ENCODE measurements around the gene ALG14. TPM values are rescaled to one million over a fixed set of nuclear protein-coding genes. Genes with fewer than 3 reads are reported as not detected.

Gene ALG14
- polyA plus RNA-seq, 2 donors, result 0.88 to 1.3 TPM

- Histone ChIP-seq H3K4me3 (ENCODE audit: low read depth in 1 of 2, low read length in 2 of 2) (no peak overlapping the region), H3K27me3 (ENCODE audit: control insufficient read depth in 1 of 2, insufficient read depth in 2 of 2, low read length in 2 of 2) (no peaks in the 10 kb centered on the region), H3K27ac (ENCODE audit: low read depth in 2 of 2, low read length in 1 of 2) (no peak overlapping the region), H3K9me3 (ENCODE audit: control insufficient read depth in 2 of 2, insufficient read depth in 1 of 2, low read depth in 1 of 2, low read length in 1 of 2) (no peaks in the 10 kb centered on the region), H3K36me3 (ENCODE audit: control insufficient read depth in 2 of 2, insufficient read depth in 2 of 2, low read length in 1 of 2) (no peaks in the 10 kb centered on the region), H3K4me1 (ENCODE audit: control insufficient read depth in 2 of 2, insufficient read depth in 2 of 2, low read length in 1 of 2) (no peaks in the 10 kb centered on the region)
- 75 to 78% methylated on average over 2 of the region's 2 CpGs for WGBS, 2 donors
Measured at GRCh38 chr1:94934551-94934950, 138.2 kb downstream of the ALG14 start.

DNA sequence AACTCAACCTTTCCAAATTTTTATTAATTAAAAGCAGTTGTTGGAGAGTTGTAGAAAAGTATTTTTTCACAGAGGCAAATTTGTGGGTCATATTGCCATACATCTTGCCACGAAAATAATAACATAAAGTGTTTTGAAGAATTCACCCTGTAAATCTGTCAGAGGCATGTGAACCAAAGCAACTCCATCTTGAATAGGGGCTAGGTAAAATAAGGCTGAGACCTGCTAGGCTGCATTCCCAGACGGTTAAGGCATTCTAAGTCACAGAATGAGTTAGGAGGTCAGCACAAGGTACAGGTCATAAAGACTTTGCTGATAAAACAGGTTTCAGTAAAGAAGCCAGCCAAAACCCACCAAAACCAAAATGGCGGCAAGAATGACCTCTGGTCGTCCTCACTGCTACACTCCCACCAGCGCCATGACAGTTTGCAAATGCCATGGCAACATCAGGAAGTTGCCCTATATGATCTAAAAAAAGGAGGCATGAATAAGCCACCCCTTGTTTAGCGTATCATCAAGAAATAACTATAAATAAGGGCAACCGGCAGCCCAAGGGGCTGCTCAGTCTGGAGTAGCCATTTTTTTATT is 141.4 kb downstream of the ALG14 start:
- H3K9me3 ChIP-seq (ENCODE audit: control insufficient read depth in 2 of 2, insufficient read depth in 1 of 2, low read depth in 1 of 2, low read length in 1 of 2), result no peaks in the 10 kb centered on the region
- no peaks in the 10 kb centered on the region for H3K36me3 ChIP-seq (ENCODE audit: control insufficient read depth in 2 of 2, insufficient read depth in 2 of 2, low read length in 1 of 2)
- H3K4me3 ChIP-seq (ENCODE audit: low read depth in 1 of 2, low read length in 2 of 2), result no peak overlapping the region
- WGBS, 2 donors, result 96 to 98% methylated on average over 7 of the region's 7 CpGs
- H3K4me1 ChIP-seq (ENCODE audit: control insufficient read depth in 2 of 2, insufficient read depth in 2 of 2, low read length in 1 of 2), result no peaks in the 10 kb centered on the region
- H3K27me3 ChIP-seq (ENCODE audit: control insufficient read depth in 1 of 2, insufficient read depth in 2 of 2, low read length in 2 of 2), result no peaks in the 10 kb centered on the region
- no peak overlapping the region for H3K27ac ChIP-seq (ENCODE audit: low read depth in 2 of 2, low read length in 1 of 2)

- WGBS, 2 donors, result 69 to 75% methylated on average over 11 of the region's 11 CpGs
- Histone ChIP-seq H3K27ac (ENCODE audit: low read depth in 2 of 2, low read length in 1 of 2) (no peak overlapping the region), H3K9me3 (ENCODE audit: control insufficient read depth in 2 of 2, insufficient read depth in 1 of 2, low read depth in 1 of 2, low read length in 1 of 2) (no peaks in the 10 kb centered on the region), H3K4me1 (ENCODE audit: control insufficient read depth in 2 of 2, insufficient read depth in 2 of 2, low read length in 1 of 2) (no peaks in the 10 kb centered on the region), H3K27me3 (ENCODE audit: control insufficient read depth in 1 of 2, insufficient read depth in 2 of 2, low read length in 2 of 2) (no peaks in the 10 kb centered on the region), H3K36me3 (ENCODE audit: control insufficient read depth in 2 of 2, insufficient read depth in 2 of 2, low read length in 1 of 2) (no peaks in the 10 kb centered on the region), H3K4me3 (ENCODE audit: low read depth in 1 of 2, low read length in 2 of 2) (no peak overlapping the region)
Measured at GRCh38 chr1:94929351-94930217, 143.2 kb downstream of the ALG14 start.

- no peaks in the 10 kb centered on the region for H3K27me3 ChIP-seq (ENCODE audit: control insufficient read depth in 1 of 2, insufficient read depth in 2 of 2, low read length in 2 of 2)
- peaks cover 0 to 2% of the 10 kb centered on the region in 2 donors for H3K4me1 ChIP-seq (ENCODE audit: control insufficient read depth in 2 of 2, insufficient read depth in 2 of 2, low read length in 1 of 2)
- 65 to 67% methylated on average over 7 of the region's 7 CpGs for WGBS, 2 donors
- no peaks in the 10 kb centered on the region for H3K9me3 ChIP-seq (ENCODE audit: control insufficient read depth in 2 of 2, insufficient read depth in 1 of 2, low read depth in 1 of 2, low read length in 1 of 2)
- H3K36me3 ChIP-seq (ENCODE audit: control insufficient read depth in 2 of 2, insufficient read depth in 2 of 2, low read length in 1 of 2), result no peaks in the 10 kb centered on the region
- no peak overlapping the region for H3K4me3 ChIP-seq (ENCODE audit: low read depth in 1 of 2, low read length in 2 of 2)
- peak overlapping the region; percentile 88 to 89 for H3K27ac ChIP-seq (ENCODE audit: low read depth in 2 of 2, low read length in 1 of 2)
Measured at GRCh38 chr1:94928293-94928939, 144.3 kb downstream of the ALG14 start.

GRCh38 chr1:94927405-94928175 is 145.2 kb downstream of the ALG14 start:
- Histone ChIP-seq H3K9me3 (ENCODE audit: control insufficient read depth in 2 of 2, insufficient read depth in 1 of 2, low read depth in 1 of 2, low read length in 1 of 2) (no peaks in the 10 kb centered on the region), H3K27me3 (ENCODE audit: control insufficient read depth in 1 of 2, insufficient read depth in 2 of 2, low read length in 2 of 2) (no peaks in the 10 kb centered on the region), H3K4me3 (ENCODE audit: low read depth in 1 of 2, low read length in 2 of 2) (peak overlapping the region; percentile 75 to 82), H3K36me3 (ENCODE audit: control insufficient read depth in 2 of 2, insufficient read depth in 2 of 2, low read length in 1 of 2) (no peaks in the 10 kb centered on the region), H3K4me1 (ENCODE audit: control insufficient read depth in 2 of 2, insufficient read depth in 2 of 2, low read length in 1 of 2) (peaks cover 0 to 2% of the 10 kb centered on the region in 2 donors), H3K27ac (ENCODE audit: low read depth in 2 of 2, low read length in 1 of 2) (peak overlapping the region; percentile 88 to 89)
- WGBS, 2 donors, result 17 to 21% methylated on average over 29 to 40 of the region's 40 CpGs

DNA sequence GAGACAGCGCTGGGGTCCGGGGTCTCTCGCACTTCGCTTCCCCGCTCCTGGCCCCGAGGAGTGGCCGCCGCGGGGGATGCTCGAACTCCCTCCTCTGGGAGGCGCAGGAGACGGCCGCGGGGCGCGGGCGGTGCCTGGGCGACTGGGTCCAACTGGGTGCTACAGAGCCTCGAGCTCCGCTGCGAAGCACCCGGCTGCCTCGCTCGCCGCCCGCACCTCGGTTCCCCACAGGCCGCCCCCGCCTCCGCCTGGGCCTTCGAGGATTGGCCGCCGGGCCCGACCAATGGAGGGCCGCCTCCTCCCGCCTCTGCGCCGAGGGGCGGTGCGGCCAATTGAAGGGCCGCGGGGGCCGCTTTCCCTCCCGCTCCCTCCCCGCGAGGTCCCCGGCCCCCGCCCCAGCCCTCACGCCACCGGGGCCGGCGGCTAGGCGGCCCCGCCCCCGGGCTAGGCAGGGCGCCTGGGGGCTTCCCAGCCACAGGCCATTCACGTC is 145.8 kb downstream of the ALG14 start, which contains the start of gene CNN3:
TSS of gene CNN3 (minus strand) at position 196 of the 490 bp plus-strand sequence. CDS start 216 bp downstream, outside the sequence.
- H3K4me1 ChIP-seq (ENCODE audit: control insufficient read depth in 2 of 2, insufficient read depth in 2 of 2, low read length in 1 of 2), result peaks cover 0 to 2% of the 10 kb centered on the region in 2 donors
- peak within 1 kb of the TSS; percentile 93 to 95 for H3K27ac ChIP-seq (ENCODE audit: low read depth in 2 of 2, low read length in 1 of 2)
- H3K9me3 ChIP-seq (ENCODE audit: control insufficient read depth in 2 of 2, insufficient read depth in 1 of 2, low read depth in 1 of 2, low read length in 1 of 2), result no peaks in the 10 kb centered on the region
- H3K27me3 ChIP-seq (ENCODE audit: control insufficient read depth in 1 of 2, insufficient read depth in 2 of 2, low read length in 2 of 2), result no peaks in the 10 kb centered on the region
- WGBS, 2 donors, result 0 to 2% methylated on average over 29 to 57 of the region's 57 CpGs
- no peaks in the 10 kb centered on the region for H3K36me3 ChIP-seq (ENCODE audit: control insufficient read depth in 2 of 2, insufficient read depth in 2 of 2, low read length in 1 of 2)
- H3K4me3 ChIP-seq (ENCODE audit: low read depth in 1 of 2, low read length in 2 of 2), result peak within 1 kb of the TSS; percentile 75 to 82

DNA sequence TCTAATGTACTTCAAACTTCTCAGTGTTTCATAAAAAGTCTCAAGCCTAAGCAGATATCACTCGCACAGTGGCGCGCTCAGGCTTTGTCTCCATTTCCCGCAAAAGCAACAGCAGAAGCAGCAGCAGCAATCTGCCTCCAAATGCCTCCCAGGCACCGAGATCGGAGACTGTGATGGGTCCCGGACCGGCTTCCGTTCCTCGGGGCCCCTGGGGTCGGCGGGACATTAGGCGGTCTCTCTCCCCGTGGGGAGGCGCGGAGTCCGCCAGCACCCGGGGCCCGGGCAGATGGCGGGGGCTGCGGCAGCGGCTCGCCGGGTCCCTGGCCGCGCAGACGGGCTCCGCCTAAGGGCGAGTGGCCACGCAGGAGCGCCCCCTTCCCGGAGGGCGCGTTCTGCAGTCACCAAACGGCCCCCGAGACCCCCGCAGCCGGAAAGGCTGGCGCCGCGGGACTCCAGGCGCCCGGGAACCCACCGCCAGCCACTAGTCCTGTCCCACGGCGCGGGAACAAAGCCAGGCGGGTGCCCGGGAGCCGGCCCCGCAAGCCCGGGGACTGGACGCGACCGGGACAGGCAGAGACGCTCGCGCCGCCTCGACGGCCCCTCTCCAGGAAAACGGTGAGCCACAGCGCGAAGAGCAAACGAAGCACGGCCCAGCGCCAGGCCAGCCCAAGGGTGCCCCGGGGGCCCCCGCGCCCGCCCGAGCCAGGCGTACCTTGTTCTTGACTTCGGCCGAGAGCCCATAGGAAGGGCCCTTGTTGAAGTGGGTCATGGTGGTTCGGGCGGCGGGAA is 146.4 kb downstream of the ALG14 start:
- no peaks in the 10 kb centered on the region for H3K36me3 ChIP-seq (ENCODE audit: control insufficient read depth in 2 of 2, insufficient read depth in 2 of 2, low read length in 1 of 2)
- H3K4me1 ChIP-seq (ENCODE audit: control insufficient read depth in 2 of 2, insufficient read depth in 2 of 2, low read length in 1 of 2), result peaks cover 0 to 2% of the 10 kb centered on the region in 2 donors
- H3K9me3 ChIP-seq (ENCODE audit: control insufficient read depth in 2 of 2, insufficient read depth in 1 of 2, low read depth in 1 of 2, low read length in 1 of 2), result no peaks in the 10 kb centered on the region
- WGBS, 2 donors, result 1% methylated on average over 71 to 78 of the region's 78 CpGs
- peak overlapping the region; percentile 93 to 95 for H3K27ac ChIP-seq (ENCODE audit: low read depth in 2 of 2, low read length in 1 of 2)
- H3K27me3 ChIP-seq (ENCODE audit: control insufficient read depth in 1 of 2, insufficient read depth in 2 of 2, low read length in 2 of 2), result no peaks in the 10 kb centered on the region
- H3K4me3 ChIP-seq (ENCODE audit: low read depth in 1 of 2, low read length in 2 of 2), result peak overlapping the region; percentile 75 to 82

DNA sequence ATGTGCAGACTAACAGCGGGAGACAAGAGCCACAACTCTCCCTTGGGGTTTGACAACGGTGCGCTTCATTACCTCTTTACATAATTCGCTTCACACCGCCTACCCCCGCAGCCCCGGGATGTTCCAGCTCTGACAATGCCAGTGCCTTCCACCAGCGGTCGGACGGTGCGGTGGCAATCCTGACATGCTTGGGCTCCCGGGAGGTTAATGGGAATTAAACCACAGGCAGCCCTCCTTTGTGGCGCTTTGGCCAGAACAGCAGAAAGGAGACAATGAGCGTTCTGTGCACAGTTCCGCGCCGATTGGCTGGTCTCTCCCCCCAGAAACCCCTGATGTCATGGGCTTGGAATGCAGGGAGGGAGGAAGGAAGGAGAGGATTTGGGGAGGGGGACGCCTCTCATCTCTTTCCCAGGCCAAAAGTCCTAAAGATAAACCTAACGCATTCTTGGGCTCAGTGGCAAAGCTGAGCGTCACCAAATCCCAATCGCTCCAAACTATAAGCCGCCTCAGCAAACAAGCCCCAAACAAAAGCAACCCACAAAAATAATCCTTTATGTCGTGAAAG is 147.1 kb downstream of the ALG14 start:
- peaks cover 0 to 2% of the 10 kb centered on the region in 2 donors for H3K4me1 ChIP-seq (ENCODE audit: control insufficient read depth in 2 of 2, insufficient read depth in 2 of 2, low read length in 1 of 2)
- no peaks in the 10 kb centered on the region for H3K36me3 ChIP-seq (ENCODE audit: control insufficient read depth in 2 of 2, insufficient read depth in 2 of 2, low read length in 1 of 2)
- 1 to 2% methylated on average over 23 of the region's 23 CpGs for WGBS, 2 donors
- H3K27me3 ChIP-seq (ENCODE audit: control insufficient read depth in 1 of 2, insufficient read depth in 2 of 2, low read length in 2 of 2), result no peaks in the 10 kb centered on the region
- peak overlapping the region; percentile 93 to 95 for H3K27ac ChIP-seq (ENCODE audit: low read depth in 2 of 2, low read length in 1 of 2)
- H3K9me3 ChIP-seq (ENCODE audit: control insufficient read depth in 2 of 2, insufficient read depth in 1 of 2, low read depth in 1 of 2, low read length in 1 of 2), result no peaks in the 10 kb centered on the region
- H3K4me3 ChIP-seq (ENCODE audit: low read depth in 1 of 2, low read length in 2 of 2), result peak overlapping the region; percentile 75 to 82

Data from esophagus (tissue), 2 donors.